WTC11 (cell line): ENCODE measurements around the gene CDK10.
"Not testable (repeated sequence)": the region's sequence is repeated elsewhere in the genome, so short reads cannot be mapped to it uniquely, and the experiment has no call there.

Source experiments
- CTCF ChIP-seq: fragments of 200-600 bp; IDR thresholded peaks from 2 replicates; pipeline ENCODE4 v1.8.0; 2022; ENCODE audit warnings: antibody characterized with exemption
- ELF4 ChIP-seq: sonication (generic); formaldehyde crosslinking; IDR thresholded peaks from 2 replicates; pipeline ENCODE4 v1.8.1; 2022; ENCODE audit warnings: low read depth, mild to moderate bottlenecking, moderate library complexity, missing genetic modification reagents
- FOXJ3 ChIP-seq: sonication (generic); formaldehyde crosslinking; IDR thresholded peaks from 2 replicates; pipeline ENCODE4 v1.9.0; 2021; ENCODE audit warnings: missing genetic modification reagents, mild to moderate bottlenecking, borderline replicate concordance
- ZNF425 ChIP-seq: fragments of 250-450 bp; sonication (Bioruptor Pico); conservative IDR thresholded peaks from 2 replicates; pipeline ENCODE4 v1.9.0; 2021; ENCODE audit warnings: mild to moderate bottlenecking

GRCh38 chr16:89694784-89695085, 8.2 kb downstream of the CDK10 start:
- not testable (repeated sequence) for TF ChIP-seq FOXJ3 (CRISPR knock-in tag); CTCF; ZNF425 (CRISPR knock-in tag); ELF4 (CRISPR knock-in tag)
